GM23338 (cell line): ENCODE data around the gene FAM20C.

Experiments
- CTCF ChIP-seq, 2 experiments: fragments of 200-600 bp in 1 of 2; sonication (generic) in 1 of 2; conservative IDR thresholded peaks; 2 replicates each; pipeline versions ENCODE4 v1.5.1 to v1.6.1; 2016 to 2017; ENCODE audit warnings: antibody characterized with exemption in 2 of 2, low read depth in 2 of 2, mild to moderate bottlenecking in 2 of 2, moderate library complexity in 1 of 2
- EZH2 ChIP-seq: fragments of 200-600 bp; sonication (generic); IDR thresholded peaks from one replicate; pipeline ENCODE4 v1.8.0; 2017; ENCODE audit warnings: antibody characterized with exemption, mild to moderate bottlenecking, low read depth; ENCODE audit not compliant: unreplicated experiment
- EZH2phosphoT487 ChIP-seq: fragments of 200-600 bp; sonication (generic); IDR thresholded peaks from one replicate; pipeline ENCODE4 v1.8.1; 2018; ENCODE audit warnings: antibody characterized with exemption; ENCODE audit not compliant: unreplicated experiment
- JUNB ChIP-seq: IDR thresholded peaks from one replicate; pipeline ENCODE4 v1.6.1; 2016; ENCODE audit warnings: antibody characterized with exemption; ENCODE audit not compliant: unreplicated experiment
- POLR2AphosphoS5 ChIP-seq: IDR thresholded peaks from 2 replicates; pipeline ENCODE4 v1.6.1; 2016; ENCODE audit warnings: antibody characterized with exemption, low read depth
- REST ChIP-seq: IDR thresholded peaks from one replicate; pipeline ENCODE4 v1.6.1; 2018; ENCODE audit warnings: antibody characterized with exemption; ENCODE audit not compliant: unreplicated experiment
- ZNF331 ChIP-seq: fragments of 250-450 bp; sonication (Bioruptor Pico); IDR thresholded peaks from 2 replicates; pipeline ENCODE4 v1.5.0; 2020; ENCODE audit warnings: low read depth, mild to moderate bottlenecking, moderate library complexity

DNA sequence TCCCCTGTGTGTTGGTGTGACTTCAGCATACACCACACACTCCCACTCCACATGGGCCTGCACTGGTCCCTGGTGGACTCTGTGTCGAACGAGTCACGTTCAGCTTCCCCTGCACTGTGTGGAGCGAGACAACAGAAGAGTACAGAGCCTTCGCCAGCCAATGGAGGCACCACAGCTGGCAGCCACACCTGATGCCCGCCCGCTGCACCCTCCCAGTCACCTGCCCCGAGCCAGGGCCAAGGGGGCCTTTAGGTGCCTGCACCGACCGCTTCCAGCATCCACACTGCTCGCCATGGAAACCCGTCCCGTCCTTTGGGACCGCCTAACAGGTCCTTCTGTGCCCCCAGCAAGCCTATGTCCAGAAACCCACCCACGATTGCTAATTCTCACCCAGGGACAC is 106.8 kb downstream of the FAM20C start:
- TF ChIP-seq CTCF (conservative IDR thresholded peaks at IDR 0.05; ENCODE audit: low read depth in 2 of 2) = no peak
- TF ChIP-seq ZNF331 (CRISPR knock-in tag) = no peak
- TF ChIP-seq EZH2 = no peak
- no peak for TF ChIP-seq JUNB
- no peak for TF ChIP-seq EZH2phosphoT487
- no peak for TF ChIP-seq REST
- TF ChIP-seq POLR2AphosphoS5 = no peak
